ENCODE data around the gene MYCBPAP.
"Not testable (repeated sequence)": the region's sequence is repeated elsewhere in the genome, so short reads cannot be mapped to it uniquely, and the experiment has no call there.

Gene MYCBPAP

DNA sequence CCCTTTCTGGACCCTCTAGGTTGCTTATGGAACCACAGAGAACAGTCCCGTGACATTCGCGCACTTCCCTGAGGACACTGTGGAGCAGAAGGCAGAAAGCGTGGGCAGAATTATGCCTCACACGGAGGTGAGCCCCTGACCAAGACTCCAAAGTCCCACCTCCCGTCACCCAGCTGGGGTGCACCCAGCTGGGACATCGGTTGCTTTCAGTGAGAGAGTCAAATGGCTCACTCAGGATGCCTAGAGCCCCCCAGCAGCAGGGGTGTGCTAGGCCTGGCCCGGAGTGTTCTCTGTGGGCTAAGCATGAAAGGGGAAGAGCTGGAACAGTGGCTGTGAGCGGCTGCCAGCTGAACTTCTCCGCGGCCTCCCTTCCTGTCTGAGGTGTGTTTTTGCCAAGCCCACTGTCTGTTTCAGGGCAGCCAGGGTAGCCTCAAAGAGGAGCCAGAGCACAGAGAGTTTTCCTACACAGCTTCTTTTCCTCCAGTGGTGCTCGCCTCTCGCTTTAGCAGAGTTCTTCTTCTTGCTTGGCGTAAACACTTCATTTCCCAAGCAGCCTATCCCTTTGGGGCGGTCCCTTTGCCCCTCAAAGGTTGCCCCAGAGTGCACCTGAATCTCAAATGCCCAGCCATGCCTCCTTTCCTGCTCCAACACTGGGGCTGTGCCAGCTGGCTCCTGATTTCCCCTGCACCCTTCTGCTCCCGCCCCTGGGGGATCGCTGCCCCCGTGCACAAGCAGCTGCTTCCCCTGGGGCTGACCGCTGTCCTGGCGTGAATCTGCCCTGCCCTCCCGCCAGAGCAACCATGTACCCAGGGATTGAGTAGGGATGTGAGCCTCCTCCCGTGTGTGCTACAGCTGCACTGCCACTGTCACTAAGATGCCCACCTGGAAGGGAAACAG, 37.0 kb upstream of the MYCBPAP start:
- DNase-seq, result no peak

DNA sequence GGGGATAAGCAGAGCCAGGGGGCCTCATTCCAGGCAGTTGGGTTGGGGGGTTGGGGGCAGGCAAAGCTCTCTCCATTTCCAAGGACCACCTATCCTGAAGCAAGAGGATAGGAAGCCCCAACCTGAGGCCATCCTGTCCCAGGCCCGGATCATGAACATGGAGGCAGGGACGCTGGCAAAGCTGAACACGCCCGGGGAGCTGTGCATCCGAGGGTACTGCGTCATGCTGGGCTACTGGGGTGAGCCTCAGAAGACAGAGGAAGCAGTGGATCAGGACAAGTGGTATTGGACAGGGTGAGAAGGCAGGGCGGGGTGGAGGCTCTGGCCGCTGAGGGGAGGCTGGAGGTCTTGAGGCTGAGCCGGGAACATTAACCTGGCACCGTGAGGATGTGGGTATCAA, 36.0 kb upstream of the MYCBPAP start:
- DNase-seq, result no peak

DNA sequence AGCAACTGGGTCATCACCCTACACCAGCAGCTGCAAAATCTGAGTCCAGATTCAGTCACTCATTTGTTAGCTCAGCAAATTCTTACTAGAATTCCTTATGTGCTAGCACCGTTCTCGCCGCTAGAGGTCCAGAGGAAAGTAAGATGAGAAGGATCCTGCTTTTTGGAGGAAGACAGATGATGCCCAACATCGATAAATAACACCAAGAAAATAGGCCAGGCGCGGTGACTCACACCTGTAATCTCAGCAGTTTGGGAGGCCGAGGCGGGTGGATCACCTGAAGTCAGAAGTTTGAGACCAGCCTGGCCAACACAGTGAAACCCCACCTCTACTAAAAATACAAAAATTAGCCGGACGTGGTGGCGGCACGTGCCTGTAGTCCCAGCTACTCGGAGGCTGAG, 35.5 kb upstream of the MYCBPAP start:
- not testable (repeated sequence) for DNase-seq

DNA sequence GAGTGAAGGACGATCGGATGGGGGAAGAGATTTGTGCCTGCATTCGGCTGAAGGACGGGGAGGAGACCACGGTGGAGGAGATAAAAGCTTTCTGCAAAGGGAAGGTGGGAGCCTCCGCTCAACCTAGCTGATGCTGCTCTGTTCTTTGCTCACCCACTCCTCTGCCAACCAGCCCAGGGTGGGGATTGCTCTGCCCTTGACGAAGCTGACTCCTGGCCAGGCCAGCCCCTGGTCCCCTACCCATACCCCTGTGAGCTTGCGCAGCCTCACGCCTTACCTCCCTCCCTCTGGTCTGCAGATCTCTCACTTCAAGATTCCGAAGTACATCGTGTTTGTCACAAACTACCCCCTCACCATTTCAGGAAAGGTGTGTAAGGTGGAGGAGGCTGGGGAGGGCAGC, 34.3 kb upstream of the MYCBPAP start:
- no peak for DNase-seq

DNA sequence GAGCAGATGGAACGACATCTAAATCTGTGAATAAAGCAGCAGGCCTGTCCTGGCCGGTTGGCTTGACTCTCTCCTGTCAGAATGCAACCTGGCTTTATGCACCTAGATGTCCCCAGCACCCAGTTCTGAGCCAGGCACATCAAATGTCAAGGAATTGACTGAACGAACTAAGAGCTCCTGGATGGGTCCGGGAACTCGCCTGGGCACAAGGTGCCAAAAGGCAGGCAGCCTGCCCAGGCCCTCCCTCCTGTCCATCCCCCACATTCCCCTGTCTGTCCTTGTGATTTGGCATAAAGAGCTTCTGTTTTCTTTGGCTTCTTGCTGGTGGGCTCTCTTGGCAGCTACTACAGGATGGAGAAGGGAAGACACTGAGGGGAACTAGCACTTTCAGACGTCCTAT, 33.7 kb upstream of the MYCBPAP start:
- no peak for DNase-seq

DNA sequence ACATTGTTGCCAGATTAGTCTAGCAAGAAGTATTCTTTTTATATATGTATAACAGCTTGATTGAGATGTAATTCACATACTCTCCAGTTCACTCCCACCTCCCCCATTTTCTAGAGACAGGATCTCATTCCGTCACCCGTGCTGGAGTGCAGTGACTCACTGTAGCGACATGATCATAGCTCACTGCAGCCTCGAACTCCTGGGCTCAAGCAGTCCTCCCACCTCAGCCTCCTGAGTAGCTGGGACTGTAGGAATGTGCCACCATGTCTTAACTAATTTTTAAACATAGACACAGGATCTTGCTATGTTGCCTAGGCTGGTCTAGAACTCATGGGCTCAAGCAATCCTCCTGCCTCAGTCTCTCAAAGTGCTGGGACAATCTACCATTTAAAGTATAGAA, 32.9 kb upstream of the MYCBPAP start:
- DNase-seq, result no peak

DNA sequence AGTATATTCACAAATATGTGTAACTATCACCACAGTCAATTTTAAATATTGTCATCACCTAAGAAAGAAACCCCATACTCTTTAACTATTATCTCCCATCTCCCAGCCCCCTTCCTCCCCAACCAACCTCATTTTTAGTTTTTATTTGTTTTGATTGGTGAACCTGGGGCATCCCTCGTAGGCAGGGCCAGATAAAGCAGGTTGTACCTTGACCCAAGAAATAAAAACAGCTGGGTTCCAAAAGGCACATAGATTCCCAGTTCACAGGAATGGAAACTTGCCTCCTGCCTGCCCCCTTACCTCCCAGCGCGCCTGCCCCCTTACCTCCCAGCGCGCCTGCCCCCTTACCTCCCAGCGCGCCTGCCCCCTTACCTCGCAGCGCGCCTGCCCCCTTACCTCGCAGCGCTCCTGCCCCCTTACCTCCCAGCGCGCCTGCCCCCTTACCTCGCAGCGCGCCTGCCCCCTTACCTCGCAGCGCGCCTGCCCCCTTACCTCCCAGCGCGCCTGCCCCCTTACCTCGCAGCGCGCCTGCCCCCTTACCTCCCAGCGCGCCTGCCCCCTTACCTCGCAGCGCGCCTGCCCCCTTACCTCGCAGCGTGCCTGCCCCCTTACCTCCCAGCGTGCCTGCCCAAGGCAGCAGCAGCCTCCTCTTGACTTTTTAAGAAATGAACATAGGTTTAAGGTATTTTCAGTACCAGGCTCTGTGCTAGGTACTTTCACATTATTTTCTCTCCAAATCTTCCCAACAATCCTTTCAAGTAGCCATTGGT, 32.3 kb upstream of the MYCBPAP start:
- DNase-seq, result not testable (repeated sequence)

DNA sequence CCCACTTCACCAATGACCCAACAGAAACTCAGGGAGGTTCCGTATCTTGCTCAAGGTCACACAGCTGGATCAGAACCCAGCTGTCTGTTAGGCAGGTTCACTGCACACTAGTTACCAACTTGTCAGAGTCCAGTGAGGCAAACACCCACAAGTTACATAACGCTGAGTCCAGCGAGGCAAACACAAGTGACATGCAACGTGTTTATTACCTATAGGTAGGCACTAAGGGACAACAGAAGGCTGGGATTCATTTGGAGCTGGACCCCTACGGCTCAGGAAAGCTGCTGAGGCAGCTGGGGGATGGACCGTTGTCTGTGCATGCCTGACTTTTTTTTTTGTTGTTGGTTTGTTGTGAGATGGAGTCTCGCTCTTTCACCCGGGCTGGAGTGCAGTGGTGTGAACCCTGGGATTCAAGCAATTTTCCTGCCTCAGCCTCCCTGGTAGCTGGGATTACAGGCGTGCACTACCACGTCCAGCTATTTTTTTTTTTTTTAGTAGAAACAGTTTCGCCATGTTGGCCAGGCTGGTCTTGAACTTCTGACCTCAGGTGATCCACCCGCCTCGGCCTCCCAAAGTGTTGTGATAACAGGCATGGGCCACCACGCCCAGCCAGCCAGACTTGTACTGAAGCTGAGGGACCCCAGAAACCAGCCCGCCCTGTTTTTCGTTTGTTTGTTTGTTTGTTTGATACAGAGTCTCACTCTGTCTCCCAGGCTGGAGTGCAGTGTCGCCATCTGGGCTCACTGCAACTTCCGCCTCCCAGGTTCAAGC, 31.5 kb upstream of the MYCBPAP start:
- no peak for DNase-seq

DNA sequence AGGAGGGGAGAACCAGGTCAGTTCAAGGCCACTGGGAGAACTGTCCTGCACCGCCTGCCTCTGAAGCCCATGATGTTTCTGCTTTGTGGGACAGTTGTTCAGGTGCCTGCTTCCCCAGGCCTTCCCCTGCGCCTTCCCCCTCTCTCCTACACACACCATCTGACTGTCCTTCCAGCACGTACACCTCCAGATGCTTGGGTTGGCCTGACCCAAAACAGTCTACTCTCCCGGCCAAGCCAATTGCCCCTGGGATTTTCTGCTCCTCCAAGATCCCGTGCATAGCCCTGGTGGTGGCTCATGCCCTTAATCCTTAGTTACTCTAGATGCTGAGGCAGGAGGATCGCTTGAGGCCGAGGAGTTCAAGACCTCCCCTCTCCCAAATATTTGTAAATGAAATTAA, 30.3 kb upstream of the MYCBPAP start:
- DNase-seq, result no peak

DNA sequence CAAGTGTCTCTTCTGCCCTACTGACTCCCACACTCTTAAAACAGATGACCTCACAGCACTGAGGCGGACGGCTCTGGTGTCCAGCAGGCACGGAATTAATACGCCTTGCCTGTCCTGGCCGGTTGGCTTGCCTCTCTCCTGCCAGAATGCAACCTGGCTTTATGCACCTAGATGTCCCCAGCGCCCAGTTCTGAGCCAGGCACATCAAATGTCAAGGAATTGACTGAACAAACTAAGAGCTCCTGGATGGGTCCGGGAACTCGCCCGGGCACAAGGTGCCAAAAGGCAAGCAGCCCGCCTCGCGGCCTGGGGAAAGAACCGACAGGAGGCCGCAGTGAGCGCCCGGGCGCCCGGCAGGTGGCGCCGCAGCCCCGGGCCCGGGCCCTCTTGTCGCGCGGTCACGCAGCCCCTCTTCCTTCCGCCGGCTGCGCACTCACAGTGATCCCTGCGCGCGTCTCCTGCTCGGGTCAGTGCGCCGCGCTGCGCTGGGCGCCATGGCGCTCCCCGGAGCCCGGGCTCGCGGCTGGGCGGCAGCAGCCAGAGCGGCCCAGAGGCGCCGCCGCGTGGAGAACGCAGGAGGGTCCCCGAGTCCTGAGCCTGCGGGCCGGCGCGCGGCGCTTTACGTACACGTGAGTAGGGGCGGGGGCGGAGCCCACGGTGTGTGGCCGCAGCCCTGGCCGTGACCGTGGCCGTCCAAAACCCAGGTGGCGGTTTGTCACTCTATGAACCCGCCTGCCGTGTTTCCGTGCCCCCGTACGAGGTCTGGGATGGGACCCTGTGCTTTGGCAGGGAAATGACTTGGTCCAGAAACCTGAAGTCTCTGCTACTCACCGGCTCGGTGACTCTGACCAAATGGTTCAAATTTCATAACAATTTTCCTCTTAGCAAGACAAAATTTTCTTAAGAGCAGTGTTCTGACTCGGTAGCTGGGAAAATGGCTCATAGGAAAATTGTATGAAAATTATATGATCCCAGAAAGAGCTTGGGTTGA, 29.6 kb upstream of the MYCBPAP start, which contains the start of gene RSAD1:
Gene RSAD1, plus strand, starts transcription at position 470 of the 991 bp plus-strand sequence. Its CDS starts 25 bp downstream, at position 495.
- peak; percentile 86 for DNase-seq

DNA sequence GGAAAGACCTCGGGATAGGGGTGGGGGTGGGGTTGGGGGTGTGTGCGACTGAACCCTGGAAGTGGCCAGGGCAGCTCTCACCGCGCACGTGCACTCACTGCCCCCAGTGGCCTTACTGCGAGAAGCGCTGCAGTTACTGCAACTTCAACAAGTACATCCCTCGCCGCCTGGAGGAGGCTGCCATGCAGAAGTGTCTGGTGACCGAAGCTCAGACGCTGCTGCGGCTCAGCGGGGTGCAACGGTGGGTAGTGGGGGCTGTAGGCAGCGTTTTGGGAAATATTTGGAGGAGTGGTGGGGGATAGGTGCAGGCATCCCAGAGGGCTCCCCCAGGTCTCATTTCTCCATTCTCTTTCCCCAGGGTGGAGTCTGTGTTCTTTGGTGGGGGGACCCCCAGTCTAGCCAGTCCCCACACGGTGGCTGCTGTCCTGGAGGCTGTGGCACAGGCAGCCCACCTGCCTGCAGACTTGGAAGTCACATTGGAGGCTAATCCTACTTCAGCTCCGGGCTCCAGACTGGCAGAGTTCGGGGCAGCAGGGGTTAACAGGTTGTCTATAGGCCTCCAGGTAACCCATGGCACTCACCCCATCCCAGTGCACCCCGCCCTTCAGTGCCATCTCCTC, 28.6 kb upstream of the MYCBPAP start:
- DNase-seq, result peak; percentile 73

DNA sequence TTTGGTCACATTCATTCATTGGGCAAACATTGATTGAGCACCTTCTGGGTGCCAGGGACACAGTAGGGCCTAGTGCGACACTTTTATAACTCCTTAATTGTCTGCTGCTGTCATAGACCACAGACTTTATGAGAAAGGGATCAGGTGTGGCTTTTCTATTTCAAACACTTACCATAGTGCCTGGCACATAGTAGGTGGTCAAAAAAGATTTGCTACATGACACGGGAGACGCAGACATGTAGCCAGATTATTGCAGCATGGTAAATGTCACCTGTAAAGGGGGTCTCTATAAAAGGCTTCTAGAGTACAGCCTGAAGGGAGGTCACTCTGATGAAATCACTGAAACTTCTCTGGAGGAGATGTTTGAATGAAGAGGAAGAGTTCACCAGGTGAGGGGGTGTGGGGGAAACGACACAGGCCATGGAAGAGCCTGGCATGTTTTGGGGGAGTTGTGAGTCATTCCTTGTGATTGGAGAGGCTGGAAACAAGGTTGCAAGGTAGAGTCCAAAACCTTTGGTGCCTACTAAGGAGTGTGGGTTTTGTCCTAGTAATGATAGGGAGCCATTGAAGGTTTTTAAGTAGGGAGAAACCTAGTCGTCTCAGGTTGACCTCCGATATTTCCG, 28.0 kb upstream of the MYCBPAP start:
- no peak for DNase-seq

DNA sequence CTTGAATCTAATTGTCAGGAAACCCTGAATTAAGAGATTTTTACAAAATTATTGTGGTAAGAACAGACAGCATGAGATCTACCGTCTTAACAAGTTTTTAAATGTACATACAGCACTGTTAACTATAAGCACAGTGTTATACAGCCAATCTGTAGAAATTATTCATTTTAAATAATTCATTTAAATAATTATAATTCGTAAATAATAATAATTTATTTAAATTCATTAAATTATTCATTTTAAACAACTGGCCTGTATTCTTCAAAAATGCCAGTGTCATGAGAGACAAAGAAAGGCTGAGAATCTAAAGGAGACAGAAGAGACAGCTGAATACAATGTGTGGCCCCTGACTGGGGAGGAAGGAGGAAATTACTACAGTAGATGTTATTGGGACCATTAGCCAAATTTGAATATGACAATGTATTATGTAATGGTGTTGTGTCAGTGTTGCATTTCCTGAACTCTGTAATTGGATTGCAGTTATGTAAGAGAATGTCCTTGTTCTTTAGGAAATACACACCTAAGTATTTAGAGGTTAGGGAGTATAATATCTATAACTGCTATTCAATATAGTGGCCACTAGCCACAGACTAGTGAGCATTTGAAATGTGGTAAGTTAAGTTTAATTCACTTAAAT, 27.3 kb upstream of the MYCBPAP start:
- DNase-seq, result no peak

DNA sequence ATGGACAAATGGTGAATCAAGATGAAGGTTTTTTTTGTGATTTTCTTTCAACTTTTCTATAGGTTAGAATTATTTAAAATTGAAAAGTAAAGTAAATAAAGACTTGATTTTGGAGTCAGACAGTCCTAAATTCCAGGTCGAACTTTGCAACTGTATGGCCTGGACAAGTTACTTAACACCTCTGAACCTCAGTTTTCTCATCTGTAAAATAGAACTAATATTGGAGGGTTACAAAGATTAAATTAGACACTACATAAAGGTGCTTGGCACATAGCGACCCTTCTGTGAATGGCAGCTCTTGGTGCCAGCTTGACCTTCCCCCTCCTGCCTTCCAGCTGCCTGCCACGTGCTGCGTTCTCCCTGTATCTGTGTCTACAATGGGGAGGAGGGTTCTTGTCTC, 26.6 kb upstream of the MYCBPAP start:
- DNase-seq, result no peak

DNA sequence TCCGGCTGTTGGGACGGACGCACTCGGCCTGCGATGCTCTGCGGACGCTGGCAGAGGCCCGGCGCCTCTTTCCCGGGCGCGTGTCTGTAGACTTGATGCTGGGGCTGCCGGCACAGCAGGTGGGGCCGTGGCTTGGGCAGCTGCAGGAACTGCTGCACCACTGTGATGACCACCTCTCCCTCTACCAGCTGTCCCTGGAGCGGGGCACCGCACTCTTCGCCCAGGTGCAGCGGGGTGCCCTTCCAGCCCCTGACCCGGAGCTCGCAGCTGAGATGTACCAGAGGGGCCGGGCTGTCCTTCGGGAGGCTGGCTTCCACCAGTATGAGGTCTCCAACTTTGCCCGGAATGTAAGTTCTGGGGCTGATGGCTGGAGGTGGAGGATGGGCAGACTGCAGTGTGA, 26.1 kb upstream of the MYCBPAP start:
- no peak for DNase-seq

DNA sequence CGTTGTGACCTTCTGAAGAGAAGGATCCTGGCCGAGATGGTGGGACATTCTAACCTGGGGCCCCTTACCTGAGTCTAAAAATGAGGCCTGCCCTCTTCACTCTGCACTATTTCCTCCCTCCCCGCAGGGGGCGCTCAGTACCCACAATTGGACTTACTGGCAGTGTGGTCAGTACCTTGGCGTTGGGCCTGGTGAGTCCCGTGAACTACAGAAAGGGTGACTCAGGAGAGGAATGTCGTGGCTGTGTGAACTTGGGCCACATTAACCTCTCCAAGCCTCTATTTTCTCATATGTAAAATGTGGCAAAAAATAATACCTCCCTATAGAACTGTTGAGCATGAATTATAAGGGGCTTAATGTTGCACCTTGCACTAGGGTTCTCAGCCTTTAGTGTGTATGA, 25.7 kb upstream of the MYCBPAP start:
- peak; percentile 77 for DNase-seq

DNA sequence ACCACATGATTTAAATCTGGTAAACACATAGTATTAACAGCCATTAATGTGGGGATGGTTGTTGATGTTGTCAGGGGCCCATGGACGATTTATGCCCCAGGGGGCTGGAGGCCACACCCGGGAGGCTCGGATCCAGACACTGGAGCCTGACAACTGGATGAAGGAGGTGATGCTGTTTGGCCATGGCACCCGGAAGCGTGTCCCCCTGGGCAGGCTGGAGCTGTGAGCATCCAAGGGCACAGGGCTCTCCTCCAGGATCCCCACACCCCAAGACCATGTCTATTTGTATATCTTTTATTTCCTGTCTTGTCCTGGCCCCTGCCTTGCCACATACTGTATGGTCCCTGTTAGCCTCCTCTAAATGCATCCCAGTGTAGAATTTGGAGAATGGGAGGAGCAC, 25.0 kb upstream of the MYCBPAP start:
- DNase-seq, result no peak

DNA sequence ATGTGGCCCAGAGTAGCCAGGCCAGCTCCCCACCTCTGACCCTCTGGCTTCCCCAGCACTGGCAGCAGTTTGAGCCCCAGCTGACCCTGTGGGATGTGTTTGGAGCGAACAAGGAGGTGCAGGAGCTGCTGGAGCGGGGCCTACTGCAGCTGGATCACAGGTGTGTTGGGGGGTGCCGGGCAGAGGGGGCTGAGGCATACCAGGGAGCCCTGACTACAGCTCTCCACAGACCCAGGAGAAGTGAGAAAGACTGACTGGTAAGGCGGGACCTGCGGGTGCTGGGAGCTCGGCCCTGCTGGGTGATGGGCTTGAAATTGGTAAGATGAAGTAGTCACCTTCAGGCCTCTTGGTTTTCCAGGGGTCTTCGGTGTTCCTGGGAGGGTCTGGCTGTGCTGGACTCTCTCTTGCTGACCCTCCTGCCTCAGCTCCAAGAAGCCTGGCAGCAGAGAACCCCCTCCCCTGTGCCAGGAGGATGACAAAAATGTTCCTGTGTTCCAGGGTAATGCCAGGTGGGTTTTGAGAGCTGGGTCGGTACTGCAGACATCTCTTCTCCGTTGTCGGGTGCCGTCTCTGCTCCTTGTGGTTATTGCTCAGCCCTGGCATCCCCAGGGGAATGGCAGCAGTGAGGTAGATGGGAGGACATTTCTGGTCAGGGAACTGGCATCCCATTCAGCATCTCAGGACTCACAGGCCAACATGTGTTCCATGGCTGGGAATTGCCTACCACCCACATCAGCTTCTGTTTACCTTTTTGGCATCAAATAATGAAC, 23.7 kb upstream of the MYCBPAP start:
- no peak for DNase-seq

DNA sequence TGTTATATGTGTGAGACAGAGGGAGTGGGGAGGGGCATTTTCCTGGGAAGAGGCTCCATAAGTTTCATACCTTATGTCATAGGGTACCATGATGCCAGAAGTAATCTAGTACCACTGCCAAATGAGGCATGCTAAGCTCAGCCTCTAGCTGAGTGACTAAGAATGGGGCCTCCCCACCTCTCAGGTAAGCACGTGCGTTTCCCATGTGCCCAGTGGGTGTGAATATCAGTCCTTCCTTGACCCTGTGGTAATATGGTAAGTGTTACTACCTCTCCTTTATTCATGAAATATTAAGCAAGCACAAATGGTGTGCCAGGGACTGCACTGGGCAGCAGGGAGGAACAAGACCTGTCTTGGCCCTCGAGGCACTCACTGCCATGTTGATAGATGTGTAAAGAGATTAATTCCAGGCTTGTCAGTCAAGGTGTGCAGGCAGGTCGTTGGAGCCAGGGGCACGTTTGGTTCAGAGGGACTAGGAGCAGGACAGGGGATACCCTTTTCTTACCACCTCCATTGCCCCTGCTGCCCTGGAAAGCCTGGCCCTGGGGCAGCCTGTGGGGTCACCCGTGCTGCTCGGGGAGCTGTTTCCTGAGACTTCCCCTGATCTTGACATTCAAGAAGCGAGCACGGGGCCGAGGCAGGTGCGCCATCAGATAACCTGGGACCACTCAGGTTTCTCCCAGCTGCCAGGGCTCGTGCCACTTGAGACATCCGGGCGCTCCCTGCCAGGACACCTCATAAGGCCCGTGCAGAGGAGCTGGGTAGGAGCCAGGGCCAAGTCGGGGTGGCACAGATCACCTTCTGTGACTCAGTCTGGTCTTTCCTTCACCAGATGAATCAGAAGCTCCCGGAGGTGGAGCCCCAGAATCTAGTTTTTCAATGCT, 20.8 kb upstream of the MYCBPAP start:
- DNase-seq, result no peak

Data from activated naive CD4-positive, alpha-beta T cell treated with Interleukin-2 at 50 U/mL for 16 hours (primary cell).